HG03439 (cell line): ENCODE data around the gene CYP4F2.
"Not testable (repeated sequence)": the region's sequence is repeated elsewhere in the genome, so short reads cannot be mapped to it uniquely, and the experiment has no call there.

Experiments
- ATAC-seq: cut with Tn5 transposase; IDR thresholded peaks from one replicate; pipeline ENCODE4 v1.9.1; 2021; ENCODE audit warnings: mild to moderate bottlenecking, moderate library complexity; ENCODE audit not compliant: unreplicated experiment

Gene CYP4F2

DNA sequence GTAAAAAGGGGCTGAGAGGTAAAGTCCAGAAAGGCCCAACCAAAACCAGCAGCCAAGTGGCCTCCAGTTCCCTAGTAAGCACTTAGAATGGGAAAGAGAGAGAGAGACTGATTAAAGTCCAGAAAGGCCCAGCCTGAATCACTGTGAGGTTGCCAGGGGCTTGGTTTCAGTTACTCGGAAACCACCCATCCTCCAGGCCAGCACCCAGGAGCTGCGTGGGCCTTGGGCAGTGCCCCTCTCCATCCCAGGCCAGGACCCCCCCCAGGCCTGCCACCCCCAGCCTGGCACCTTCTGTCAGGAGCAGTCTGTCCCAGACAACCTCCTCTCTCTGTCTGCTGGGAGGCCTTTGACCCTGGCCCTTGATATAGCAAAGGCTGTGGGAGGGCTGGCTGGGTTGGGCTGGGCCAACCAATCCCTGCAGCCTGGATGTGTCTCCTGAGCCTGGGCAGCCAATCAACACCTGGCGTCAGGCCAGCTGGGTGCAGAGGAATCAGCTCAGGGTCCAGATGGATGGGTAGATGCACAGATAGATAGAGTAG, at the start of gene CYP4F2:
Gene CYP4F2 (minus strand): TSS at position 337 of the 539 bp plus-strand sequence. CDS start 463 bp downstream, outside the sequence.
- no peak for ATAC-seq

DNA sequence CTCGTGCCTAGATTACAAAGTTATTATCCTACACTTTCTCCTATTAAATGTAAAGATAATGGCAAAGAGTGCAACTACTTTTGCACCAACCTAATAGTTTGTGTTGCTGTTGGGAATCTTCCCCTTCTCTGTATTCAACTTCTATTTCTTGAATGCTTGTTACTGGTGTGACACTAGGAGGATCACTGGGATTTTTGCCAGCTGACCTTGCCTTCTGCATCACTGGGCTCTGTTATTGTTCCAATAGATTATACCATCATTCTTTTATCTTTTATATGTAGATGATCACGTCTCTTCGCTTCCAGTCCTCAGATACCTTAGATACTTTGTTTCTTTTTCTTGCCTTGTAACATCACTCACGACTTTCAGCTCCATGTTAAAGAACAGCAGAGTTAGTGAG, 47.4 kb upstream of the CYP4F2 start:
- no peak for ATAC-seq

GRCh38 chr19:15944401-15944800, 46.5 kb upstream of the CYP4F2 start:
- no peak for ATAC-seq

DNA sequence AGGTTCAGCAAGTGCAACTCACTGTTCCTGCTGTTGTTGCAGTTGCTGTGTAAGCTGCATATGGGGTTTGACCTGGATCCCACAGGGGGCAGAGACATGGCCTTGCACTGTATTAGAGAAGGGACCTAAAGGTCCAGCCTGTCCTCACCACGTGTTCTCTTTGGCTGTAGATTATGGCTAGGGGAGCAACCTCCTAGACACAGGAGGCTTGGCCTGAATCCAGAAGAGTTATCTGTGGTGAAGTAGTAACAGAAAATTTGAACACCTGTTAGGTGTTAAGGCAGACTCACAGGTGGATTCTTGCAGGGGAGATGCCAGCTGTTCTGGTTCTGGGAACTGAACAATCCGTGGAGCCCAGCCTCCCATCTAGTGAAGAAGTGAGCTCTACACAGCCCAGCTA, 39.9 kb upstream of the CYP4F2 start:
- no peak for ATAC-seq

DNA sequence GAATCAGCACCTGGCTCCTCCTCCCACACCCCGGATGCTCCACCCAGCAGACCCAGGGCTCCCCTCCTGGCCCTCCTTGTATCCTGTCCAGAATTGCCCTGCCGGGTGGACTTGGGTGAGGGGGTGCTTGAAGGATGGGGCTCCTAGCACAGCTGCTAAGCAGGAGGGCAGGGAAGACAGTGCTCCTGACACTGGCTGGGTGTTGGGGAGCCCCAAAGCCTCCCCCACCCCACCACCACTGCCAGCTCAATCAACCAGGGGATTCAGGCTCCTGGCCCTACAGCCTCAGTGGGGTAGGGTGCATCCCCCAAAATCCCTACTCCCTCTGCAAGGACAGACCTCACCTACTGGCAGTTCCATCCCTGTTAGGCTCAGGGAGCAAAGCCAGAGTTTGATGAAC, 39.1 kb upstream of the CYP4F2 start:
- no peak for ATAC-seq

DNA sequence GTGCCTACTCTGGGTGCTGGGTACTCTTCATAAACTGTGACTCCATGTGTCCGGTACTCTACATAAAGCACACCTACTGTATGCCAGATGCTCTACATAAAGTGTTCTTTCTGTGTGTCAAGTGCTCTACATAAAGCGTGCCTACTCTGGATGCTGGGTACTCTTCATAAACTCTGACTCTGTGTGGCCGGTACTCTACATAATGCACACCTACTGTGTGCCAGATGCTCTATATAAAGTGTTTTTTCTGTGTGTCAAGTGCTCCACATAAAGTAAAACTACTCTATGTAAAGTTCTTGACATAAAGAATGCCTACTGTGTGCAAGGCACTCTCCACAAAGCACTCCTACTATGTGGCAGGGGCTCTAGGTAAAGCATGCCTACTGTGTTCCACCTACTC, 38.3 kb upstream of the CYP4F2 start:
- no peak for ATAC-seq

DNA sequence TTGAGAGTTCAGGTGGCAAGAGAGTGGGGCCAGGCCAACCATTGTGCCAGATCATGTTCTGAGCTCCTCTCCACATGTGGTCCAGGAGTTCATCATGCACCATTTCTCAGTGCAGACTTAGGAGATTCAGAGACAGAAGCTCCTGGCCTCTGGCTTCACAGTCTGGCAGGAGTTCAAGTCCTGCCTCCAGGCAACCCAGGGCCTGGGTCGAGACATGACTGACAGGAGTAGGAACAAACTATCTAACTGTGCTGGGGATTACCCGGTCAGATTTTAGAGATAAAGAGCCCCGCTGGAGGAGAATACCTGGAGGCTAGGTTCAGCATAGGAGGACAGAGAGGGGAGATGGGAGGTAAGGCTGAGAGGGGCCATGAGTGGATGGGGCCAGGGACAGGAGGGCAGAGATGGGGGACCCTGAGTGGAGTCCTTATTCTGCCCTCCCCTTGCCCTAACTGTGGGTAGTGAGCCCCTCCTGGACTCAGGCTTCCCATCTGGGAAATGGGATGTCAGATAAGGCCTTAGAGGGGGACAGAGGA, 37.4 kb upstream of the CYP4F2 start:
- ATAC-seq, result no peak

- no peak for ATAC-seq
Measured at GRCh38 chr19:15934332-15935078, 36.6 kb upstream of the CYP4F2 start, which contains the start of gene CYP4F11. CYP4F11 (minus strand) TSS chr19:15934529; CDS start chr19:15934408, 121 bp downstream.

GRCh38 chr19:15933761-15934331, 36.0 kb upstream of the CYP4F2 start:
- ATAC-seq, result not testable (repeated sequence)

DNA sequence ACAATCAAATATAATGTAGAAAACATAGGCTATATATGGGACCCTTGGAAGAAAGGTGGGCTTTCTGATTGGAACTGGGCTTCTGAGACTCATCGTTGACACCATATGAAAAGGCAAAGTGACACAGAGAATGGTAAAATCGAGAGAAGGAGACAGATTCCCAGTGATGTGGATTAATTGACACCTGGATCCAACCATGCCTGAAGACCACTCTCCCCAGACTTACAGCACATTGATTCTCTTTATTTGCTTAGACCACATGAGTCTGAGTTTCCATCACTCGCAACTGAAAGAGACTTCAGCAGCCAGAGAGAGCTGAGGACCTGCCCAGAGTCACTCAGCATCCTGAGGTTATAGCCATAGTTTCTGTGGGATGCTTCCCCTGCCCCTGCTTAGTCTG, 30.4 kb upstream of the CYP4F2 start:
- ATAC-seq, result no peak

- ATAC-seq, result no peak
Measured at GRCh38 chr19:15926484-15926883, 28.6 kb upstream of the CYP4F2 start.

GRCh38 chr19:15923702-15924101, 25.8 kb upstream of the CYP4F2 start:
- ATAC-seq, result no peak

- ATAC-seq, result no peak
Measured at GRCh38 chr19:15922021-15922420, 24.1 kb upstream of the CYP4F2 start.

DNA sequence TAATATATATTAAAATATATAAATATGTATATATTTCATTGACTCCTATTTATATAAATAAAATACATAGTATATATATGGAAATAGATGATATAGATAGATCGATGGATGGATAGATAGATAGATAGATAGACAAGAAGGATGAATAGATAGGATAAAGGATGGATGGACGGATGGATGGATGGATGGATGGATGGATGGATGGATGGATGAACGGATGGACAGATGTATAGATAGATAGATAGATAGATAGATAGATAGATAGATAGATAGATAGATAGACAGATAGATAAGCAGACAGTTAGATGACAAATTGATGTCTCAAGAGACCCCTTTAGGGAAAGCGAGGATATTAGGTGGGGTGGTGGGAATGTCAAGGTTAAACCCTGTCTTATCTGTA, 21.4 kb upstream of the CYP4F2 start:
- no peak for ATAC-seq

- no peak for ATAC-seq
Measured at GRCh38 chr19:15915109-15915508, 17.2 kb upstream of the CYP4F2 start.

DNA sequence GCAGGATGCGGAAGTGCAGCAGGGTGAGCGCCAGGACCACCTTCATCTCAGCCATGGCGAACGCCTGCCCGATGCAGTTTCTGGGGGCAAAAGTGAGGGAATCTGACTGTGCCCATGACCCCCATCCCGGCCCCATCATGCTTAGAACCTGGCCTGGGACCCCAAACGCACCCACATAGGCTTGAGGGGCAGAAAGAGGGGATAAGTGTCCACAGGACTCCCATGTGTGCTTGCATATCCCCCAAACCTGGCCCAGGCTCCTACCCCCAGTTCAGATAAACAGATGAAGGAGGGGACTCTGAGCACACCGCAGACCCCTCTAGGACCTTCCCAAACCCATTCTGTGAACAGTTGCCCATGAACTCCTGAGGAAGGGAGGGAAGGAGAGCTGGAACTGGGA, 16.0 kb upstream of the CYP4F2 start:
- ATAC-seq, result no peak

- ATAC-seq, result no peak
Measured at GRCh38 chr19:15913384-15913783, 15.5 kb upstream of the CYP4F2 start.

- no peak for ATAC-seq
Measured at GRCh38 chr19:15911599-15912235, 13.8 kb upstream of the CYP4F2 start.

DNA sequence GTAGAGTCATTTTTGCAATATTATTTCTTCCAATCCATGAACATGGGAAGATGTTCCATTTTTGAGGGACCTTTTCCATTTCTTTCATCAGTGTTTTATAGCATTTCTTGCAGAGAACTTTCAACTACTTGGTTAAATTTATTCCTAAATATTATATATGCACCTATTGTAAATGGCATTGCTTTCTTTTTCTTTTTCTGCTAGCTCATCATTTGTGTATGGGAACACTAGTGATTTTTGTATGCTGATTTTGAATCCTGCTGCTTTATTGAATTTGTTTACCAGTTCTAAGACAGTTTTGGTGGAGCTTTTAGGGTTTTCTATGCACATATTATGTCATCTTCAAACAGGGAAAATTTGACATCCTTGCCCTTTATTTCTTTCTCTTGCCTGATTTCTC, 7.2 kb upstream of the CYP4F2 start:
- no peak for ATAC-seq

GRCh38 chr19:15902898-15903297, 5.0 kb upstream of the CYP4F2 start:
- not testable (repeated sequence) for ATAC-seq

GRCh38 chr19:15902254-15902653, 4.4 kb upstream of the CYP4F2 start:
- no peak for ATAC-seq

DNA sequence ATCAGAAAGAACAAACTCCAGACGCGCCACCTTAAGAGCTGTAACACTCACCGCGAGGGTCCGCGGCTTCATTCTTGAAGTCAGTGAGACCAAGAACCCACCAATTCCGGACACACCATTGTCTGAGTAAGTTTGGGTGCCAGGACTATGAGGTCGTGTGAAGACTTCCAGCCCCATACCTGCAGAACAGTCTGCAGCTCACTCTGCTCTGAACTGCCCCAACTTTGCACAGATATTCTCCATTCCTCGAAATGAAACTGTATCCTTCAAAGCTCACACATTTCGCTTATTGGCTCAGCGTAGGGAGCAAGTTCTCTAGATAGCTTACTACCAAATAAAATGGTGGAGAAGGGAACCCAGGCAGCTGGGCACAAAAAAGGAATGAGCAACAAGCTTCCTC, 2.6 kb upstream of the CYP4F2 start:
- no peak for ATAC-seq
